ENCODE data around the gene DDX1.

The DDX1 gene

DNA sequence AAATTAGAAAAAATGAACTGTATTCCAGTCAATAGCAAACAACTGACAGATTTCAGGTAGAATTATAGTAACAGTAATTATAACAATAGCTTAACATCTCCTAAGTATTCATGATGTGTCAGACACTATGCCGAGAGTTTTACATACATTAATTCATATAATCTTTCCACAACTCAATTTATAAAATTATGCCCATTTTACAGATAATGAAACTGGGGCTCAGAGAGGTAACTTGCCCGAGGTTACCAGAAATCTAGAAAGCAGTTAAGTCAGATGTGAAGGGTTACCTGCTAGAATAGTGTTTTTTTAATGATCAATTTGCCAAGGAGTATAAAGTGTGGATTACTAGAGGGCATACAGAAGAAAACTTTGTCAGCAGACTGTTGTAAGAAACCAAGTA, 42.7 kb upstream of the DDX1 start:
- TF ChIP-seq, protein P1, sequence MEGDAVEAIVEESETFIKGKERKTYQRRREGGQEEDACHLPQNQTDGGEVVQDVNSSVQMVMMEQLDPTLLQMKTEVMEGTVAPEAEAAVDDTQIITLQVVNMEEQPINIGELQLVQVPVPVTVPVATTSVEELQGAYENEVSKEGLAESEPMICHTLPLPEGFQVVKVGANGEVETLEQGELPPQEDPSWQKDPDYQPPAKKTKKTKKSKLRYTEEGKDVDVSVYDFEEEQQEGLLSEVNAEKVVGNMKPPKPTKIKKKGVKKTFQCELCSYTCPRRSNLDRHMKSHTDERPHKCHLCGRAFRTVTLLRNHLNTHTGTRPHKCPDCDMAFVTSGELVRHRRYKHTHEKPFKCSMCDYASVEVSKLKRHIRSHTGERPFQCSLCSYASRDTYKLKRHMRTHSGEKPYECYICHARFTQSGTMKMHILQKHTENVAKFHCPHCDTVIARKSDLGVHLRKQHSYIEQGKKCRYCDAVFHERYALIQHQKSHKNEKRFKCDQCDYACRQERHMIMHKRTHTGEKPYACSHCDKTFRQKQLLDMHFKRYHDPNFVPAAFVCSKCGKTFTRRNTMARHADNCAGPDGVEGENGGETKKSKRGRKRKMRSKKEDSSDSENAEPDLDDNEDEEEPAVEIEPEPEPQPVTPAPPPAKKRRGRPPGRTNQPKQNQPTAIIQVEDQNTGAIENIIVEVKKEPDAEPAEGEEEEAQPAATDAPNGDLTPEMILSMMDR (IDR thresholded peaks at IDR 0.05; ENCODE audit: extremely low read depth, missing control alignments), result no peak
- DNase-seq (ENCODE audit: low spot score), result no peak

DNA sequence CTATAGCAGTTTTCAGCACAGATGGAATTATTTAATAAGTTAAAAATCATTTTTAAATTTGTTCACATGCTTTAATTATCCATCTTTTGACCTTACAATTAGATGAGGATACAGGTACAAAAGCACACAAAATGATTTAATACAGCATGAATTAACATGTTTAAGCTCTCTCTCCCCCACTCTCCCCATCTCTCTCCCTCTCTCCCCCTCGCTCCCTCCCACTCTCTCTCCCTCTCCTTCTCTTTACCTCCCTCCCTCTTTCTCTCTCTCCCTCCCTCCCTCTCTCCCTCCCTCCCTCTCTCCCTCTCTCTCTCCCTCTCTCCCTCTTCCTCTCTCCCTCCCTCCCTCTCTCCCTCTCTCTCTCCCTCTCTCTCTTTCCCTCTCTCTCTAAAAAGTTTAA, 38.1 kb upstream of the DDX1 start:
- TF ChIP-seq, protein P1 (IDR thresholded peaks at IDR 0.05; ENCODE audit: extremely low read depth, missing control alignments), result no peak
- no peak for DNase-seq (ENCODE audit: low spot score)

DNA sequence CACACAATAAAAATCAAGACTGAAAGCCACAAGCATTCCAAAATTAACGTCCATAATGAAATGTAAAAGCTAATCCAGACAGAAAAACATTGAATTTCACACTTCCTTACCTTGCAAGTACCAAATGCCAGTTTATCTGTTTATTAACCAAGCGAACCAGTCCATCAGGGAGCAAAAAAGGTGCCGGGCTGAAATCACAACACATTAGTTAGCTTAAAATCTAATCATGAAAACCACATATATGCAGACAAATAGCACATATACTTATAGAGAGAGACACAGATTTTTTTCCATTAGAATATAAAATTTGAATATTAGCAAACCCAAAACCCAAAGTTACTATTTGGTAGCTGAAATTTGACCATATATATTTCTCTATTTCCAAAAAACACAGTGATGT, 37.7 kb upstream of the DDX1 start:
- DNase-seq (ENCODE audit: low spot score), result no peak
- TF ChIP-seq, protein P1 (IDR thresholded peaks at IDR 0.05; ENCODE audit: extremely low read depth, missing control alignments), result no peak

DNA sequence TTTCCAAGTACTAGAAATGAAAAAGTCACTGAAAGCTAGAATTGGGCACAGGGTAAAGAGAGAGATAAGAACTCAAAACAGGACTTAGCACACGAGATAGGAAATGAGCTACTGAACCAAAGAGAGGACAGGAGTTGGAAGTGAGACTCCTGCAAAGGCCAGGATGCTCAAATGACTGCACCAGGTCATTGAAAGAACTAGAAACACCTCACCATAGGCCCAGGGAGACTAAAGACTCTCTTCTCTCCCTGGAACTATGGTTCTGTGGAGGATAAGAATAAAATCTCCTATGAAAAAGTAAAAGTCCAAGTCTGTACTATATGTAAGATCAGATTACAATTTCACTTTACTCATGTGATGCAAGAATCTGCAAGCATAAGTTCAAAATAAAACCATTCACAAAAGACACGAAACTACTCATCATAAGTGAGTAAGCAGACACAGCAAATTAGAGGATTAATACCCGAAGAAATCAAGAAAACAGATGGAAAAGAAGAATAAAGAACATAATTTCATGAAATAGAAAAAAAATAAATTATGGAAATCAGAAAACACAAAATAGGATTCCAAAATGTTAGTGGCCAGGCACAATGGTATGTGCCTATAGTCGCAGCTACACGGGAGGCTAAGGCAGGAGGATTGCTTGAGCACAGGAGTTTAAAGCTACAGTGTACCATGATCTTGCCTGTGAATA, 37.0 kb upstream of the DDX1 start:
- TF ChIP-seq, protein P1 (IDR thresholded peaks at IDR 0.05; ENCODE audit: extremely low read depth, missing control alignments), result no peak
- DNase-seq (ENCODE audit: low spot score), result no peak

DNA sequence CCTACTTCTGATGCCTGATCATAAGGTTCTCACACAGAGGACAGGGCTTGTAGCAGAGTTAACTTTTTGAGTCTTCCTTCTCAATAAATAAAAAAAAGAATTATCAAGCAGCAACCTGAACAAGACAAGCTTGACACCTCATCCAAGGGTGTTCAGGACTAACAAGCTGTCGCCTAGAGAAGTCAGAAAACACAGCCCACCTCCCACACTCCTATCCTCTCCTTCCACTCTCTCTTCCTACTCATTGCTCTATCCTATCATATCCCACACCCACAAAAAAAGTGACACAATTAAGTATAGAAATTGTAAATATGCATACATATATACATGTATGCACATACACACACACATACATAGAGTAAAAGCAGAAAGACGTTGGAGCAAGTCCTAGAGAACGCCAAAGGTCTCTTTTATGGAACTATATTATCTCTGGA, 35.9 kb upstream of the DDX1 start:
- TF ChIP-seq, protein P1 (IDR thresholded peaks at IDR 0.05; ENCODE audit: extremely low read depth, missing control alignments), result no peak
- no peak for DNase-seq (ENCODE audit: low spot score)

DNA sequence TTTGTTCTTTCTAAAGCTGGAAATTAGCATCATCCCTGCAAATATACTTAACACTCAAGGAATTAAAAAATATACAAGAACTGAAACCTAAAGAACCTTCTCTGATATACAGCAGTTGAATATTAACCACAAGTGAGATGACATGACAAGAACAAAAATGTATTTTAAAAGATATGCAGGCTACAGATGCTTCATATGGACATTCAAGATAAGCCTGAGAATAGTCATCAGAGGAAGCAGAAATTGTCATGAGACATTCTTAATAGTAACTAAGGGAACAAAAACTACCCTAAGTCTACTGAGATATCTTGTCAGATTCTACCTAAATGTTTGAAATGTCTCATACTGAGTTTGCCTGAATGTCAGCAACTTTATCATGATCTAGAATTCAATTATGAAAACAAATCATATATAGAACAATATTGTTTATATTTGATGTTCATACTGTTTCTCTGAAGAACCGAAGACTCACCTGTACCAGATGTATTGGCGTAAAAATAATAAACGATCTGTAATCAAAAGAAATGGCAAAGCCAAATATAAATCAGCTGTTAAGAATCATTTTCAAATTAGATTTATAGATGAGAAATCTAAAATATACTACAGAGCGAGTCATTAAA, 35.2 kb upstream of the DDX1 start:
- TF ChIP-seq, protein P1 (IDR thresholded peaks at IDR 0.05; ENCODE audit: extremely low read depth, missing control alignments), result no peak
- DNase-seq (ENCODE audit: low spot score), result no peak

DNA sequence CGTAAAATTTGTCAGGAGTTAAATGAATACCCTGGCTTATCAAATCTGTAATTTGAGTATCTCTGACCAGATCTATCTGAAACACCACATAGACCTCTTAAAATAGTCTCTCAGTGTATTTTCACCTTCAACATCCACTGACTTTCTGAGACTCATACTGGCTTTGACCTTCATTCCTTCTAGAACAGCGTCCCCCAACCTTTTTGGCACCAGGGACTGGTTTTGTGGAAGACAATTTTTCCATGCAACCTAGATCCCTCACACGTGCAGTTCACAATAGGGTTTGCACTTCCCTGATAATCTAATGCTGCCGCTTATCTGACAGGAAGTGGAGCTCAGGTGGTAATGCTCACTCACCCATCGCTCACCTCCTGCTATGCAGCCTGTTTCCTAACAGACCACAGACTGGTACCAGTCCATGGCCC, 33.8 kb upstream of the DDX1 start:
- TF ChIP-seq, protein P1 (IDR thresholded peaks at IDR 0.05; ENCODE audit: extremely low read depth, missing control alignments), result no peak
- DNase-seq (ENCODE audit: low spot score), result no peak
